Hepatocyte (in vitro differentiated cells): Measurements from ENCODE around the gene HNRNPH3. TPM values are rescaled to one million over a fixed set of nuclear protein-coding genes. Genes with fewer than 3 reads are reported as not detected.

Source experiments
- DNase-seq: peaks from one replicate; pipeline ENCODE4 v3.0.0-alpha.2; 2016; ENCODE audit warnings: low spot score
- H2AFZ ChIP-seq: fragments of 200-600 bp; sonication (generic); 2 replicates; pipeline ENCODE4 v1.6.0; 2016; ENCODE audit warnings: antibody characterized with exemption, mild to moderate bottlenecking
- H3K27ac ChIP-seq: fragments of 200-600 bp; sonication (generic); 2 replicates; pipeline ENCODE4 v1.5.1; 2016; ENCODE audit warnings: mild to moderate bottlenecking
- H3K27me3 ChIP-seq: fragments of 200-600 bp; sonication (generic); 2 replicates; pipeline ENCODE4 v1.6.1; 2016
- H3K36me3 ChIP-seq: fragments of 200-600 bp; sonication (generic); replicated peaks from 2 replicates; pipeline ENCODE4 v1.5.1; 2016; ENCODE audit warnings: low read depth; ENCODE audit not compliant: insufficient read depth
- H3K4me1 ChIP-seq: fragments of 200-600 bp; sonication (generic); 2 replicates; pipeline ENCODE4 v1.5.1; 2016; ENCODE audit warnings: mild to moderate bottlenecking, moderate library complexity; ENCODE audit not compliant: insufficient read depth
- H3K4me2 ChIP-seq: fragments of 200-600 bp; sonication (generic); 2 replicates; pipeline ENCODE4 v1.6.0; 2016
- H3K4me3 ChIP-seq: fragments of 200-600 bp; sonication (generic); 2 replicates; pipeline ENCODE4 v1.5.1; 2016; ENCODE audit warnings: mild to moderate bottlenecking
- H3K79me2 ChIP-seq: fragments of 200-600 bp; sonication (generic); 2 replicates; pipeline ENCODE4 v1.6.0; 2017; ENCODE audit warnings: mild to moderate bottlenecking
- H3K9me2 ChIP-seq: fragments of 200-600 bp; sonication (generic); replicated peaks from 2 replicates; pipeline ENCODE4 v1.6.0; 2017; ENCODE audit warnings: mild to moderate bottlenecking; ENCODE audit not compliant: insufficient read depth
- H3K9me3 ChIP-seq: fragments of 200-600 bp; sonication (generic); 2 replicates; pipeline ENCODE4 v1.5.1; 2016; ENCODE audit warnings: low read depth, mild to moderate bottlenecking
- H4K20me1 ChIP-seq: fragments of 200-600 bp; sonication (generic); 2 replicates; pipeline ENCODE4 v1.6.0; 2016; ENCODE audit warnings: mild to moderate bottlenecking; ENCODE audit not compliant: insufficient read depth, poor library complexity, severe bottlenecking
- EZH2 ChIP-seq: fragments of 200-600 bp; sonication (generic); IDR thresholded peaks from 2 replicates; pipeline ENCODE4 v1.6.1; 2016; ENCODE audit warnings: antibody characterized with exemption, mild to moderate bottlenecking, borderline replicate concordance
- EZH2phosphoT487 ChIP-seq: fragments of 200-600 bp; sonication (generic); IDR thresholded peaks from one replicate; pipeline ENCODE4 v1.6.1; 2018; ENCODE audit warnings: antibody characterized with exemption, mild to moderate bottlenecking, low read depth, moderate library complexity; ENCODE audit not compliant: unreplicated experiment, severe bottlenecking
- WGBS: methylation state at CpG from one replicate; pipeline ENCODE4 v1.1.6; 2016; ENCODE audit warnings: low lambda C conversion rate; ENCODE audit errors: missing lambda C conversion rate; 5-methylcytosine and 5-hydroxymethylcytosine counted together
- polyA plus RNA-seq: library from polyadenylated mRNA; unstranded; fragments of >200 nt; fragmentation: Nextera tagmentation; extraction: Ambion mirVana; gene quantifications from 2 replicates; pipeline ENCODE4 v1.2.1, GENCODE V29; 2016
- total RNA-seq: library from RNA; depleted of rRNA; stranded (reverse); fragments of >200 nt; gene quantifications from 2 replicates; pipeline ENCODE4 v1.2.3, GENCODE V29; 2014
- TF ChIP-seq, protein P1 (sequence below): fragments of 200-600 bp; sonication (generic); IDR thresholded peaks from 2 replicates; pipeline ENCODE4 v1.5.1; 2016; ENCODE audit warnings: antibody characterized with exemption, mild to moderate bottlenecking; ENCODE audit not compliant: poor library complexity

Gene HNRNPH3
- total and polyA plus RNA-seq, 2 experiments from 2014 or later: 26.8 to 135 TPM

DNA sequence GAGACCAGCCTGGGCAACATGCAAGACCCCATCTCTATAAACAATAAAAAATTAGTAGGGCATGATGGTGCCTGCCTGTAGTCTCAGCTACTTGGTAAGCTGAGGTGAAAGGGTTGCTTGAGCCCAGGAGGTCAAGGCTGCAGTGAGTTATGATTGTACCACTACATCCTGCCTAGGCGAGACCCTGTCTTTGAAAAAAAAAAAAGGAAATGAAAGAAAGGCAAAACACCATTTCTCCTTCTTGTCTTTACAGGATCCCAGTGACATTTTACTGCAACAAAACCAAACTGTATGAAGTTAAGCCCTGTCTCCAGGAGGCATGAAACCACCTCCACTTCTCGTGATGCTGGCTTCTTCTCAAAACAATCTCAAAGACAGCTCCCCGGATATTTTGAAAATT, 30.7 kb downstream of the HNRNPH3 start:
- DNase-seq: no peak
- H2AFZ ChIP-seq: no peak overlapping the region
- no peaks in the 10 kb centered on the region for H3K4me1 ChIP-seq
- no peaks in the 10 kb centered on the region for H4K20me1 ChIP-seq
- no peak overlapping the region for H3K4me3 ChIP-seq
- no peaks in the 10 kb centered on the region for H3K27me3 ChIP-seq
- TF ChIP-seq EZH2: no peak
- TF ChIP-seq, protein P1, sequence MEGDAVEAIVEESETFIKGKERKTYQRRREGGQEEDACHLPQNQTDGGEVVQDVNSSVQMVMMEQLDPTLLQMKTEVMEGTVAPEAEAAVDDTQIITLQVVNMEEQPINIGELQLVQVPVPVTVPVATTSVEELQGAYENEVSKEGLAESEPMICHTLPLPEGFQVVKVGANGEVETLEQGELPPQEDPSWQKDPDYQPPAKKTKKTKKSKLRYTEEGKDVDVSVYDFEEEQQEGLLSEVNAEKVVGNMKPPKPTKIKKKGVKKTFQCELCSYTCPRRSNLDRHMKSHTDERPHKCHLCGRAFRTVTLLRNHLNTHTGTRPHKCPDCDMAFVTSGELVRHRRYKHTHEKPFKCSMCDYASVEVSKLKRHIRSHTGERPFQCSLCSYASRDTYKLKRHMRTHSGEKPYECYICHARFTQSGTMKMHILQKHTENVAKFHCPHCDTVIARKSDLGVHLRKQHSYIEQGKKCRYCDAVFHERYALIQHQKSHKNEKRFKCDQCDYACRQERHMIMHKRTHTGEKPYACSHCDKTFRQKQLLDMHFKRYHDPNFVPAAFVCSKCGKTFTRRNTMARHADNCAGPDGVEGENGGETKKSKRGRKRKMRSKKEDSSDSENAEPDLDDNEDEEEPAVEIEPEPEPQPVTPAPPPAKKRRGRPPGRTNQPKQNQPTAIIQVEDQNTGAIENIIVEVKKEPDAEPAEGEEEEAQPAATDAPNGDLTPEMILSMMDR: no peak
- H3K27ac ChIP-seq: no peak overlapping the region
- no peaks in the 10 kb centered on the region for H3K79me2 ChIP-seq
- no peaks in the 10 kb centered on the region for H3K36me3 ChIP-seq
- WGBS: 96% methylated on average over 3 of the region's 3 CpGs
- no peaks in the 10 kb centered on the region for H3K9me2 ChIP-seq
- no peak overlapping the region for H3K4me2 ChIP-seq
- no peaks in the 10 kb centered on the region for H3K9me3 ChIP-seq

- no peaks in the 10 kb centered on the region for H4K20me1 ChIP-seq
- H3K27ac ChIP-seq: no peak overlapping the region
- no peak overlapping the region for H3K4me2 ChIP-seq
- no peaks in the 10 kb centered on the region for H3K9me2 ChIP-seq
- H3K4me3 ChIP-seq: no peak overlapping the region
- TF ChIP-seq EZH2phosphoT487 (no peak), EZH2 (no peak)
- TF ChIP-seq, protein P1: no peak
- DNase-seq: no peak
- H3K36me3 ChIP-seq: no peaks in the 10 kb centered on the region
- H2AFZ ChIP-seq: no peak overlapping the region
- H3K79me2 ChIP-seq: no peaks in the 10 kb centered on the region
- no peaks in the 10 kb centered on the region for H3K4me1 ChIP-seq
- 89% methylated on average over 3 of the region's 3 CpGs for WGBS
- no peaks in the 10 kb centered on the region for H3K9me3 ChIP-seq
- H3K27me3 ChIP-seq: no peaks in the 10 kb centered on the region
Measured at GRCh38 chr10:68364101-68364886, 32.4 kb downstream of the HNRNPH3 start.

DNA sequence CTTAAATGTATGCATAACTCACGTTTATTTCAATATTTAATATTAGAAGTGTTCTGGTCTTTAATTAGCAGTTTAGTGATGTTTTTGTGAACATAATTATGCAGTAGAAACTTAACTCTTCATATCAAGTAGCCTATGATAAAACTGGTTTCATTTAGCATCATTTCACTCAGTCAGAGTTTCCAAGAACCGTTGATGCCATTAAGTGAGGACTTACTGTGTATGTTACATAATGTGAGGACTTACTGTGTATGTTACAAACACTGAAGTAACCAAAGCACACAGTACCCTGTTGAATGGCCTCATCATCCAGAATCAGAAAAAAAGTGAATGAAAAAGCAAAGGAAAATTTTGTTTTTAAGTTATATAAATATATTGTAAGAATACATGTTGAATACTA, 33.7 kb downstream of the HNRNPH3 start:
- H3K36me3 ChIP-seq: no peaks in the 10 kb centered on the region
- 96% methylated on average over 2 of the region's 2 CpGs for WGBS

More for the DNA sequence above, 33.7 kb downstream of the HNRNPH3 start:
- Histone ChIP-seq H4K20me1 (no peaks in the 10 kb centered on the region), H3K4me3 (no peak overlapping the region), H3K4me1 (no peaks in the 10 kb centered on the region), H3K27me3 (no peaks in the 10 kb centered on the region), H3K27ac (no peak overlapping the region), H2AFZ (no peak overlapping the region), H3K9me3 (no peaks in the 10 kb centered on the region), H3K4me2 (no peak overlapping the region), H3K79me2 (no peaks in the 10 kb centered on the region), H3K9me2 (no peaks in the 10 kb centered on the region)
- no peak for TF ChIP-seq EZH2phosphoT487
- TF ChIP-seq, protein P1: no peak
- no peak for TF ChIP-seq EZH2
- no peak for DNase-seq
